ENCODE data around the gene CTDNEP1. TPM values are rescaled to one million over a fixed set of nuclear protein-coding genes. Genes with fewer than 3 reads are reported as not detected.

Gene CTDNEP1
- total RNA-seq, 1 donor from 2014 or later: 141 TPM

- intact Hi-C loops (cut with DNase I): no loop called here
- Histone ChIP-seq H3K27me3 (peaks cover 4% of the 10 kb centered on the region), H3K4me3 (no peak overlapping the region), H3K36me3 (no peaks in the 10 kb centered on the region), H3K27ac (no peak overlapping the region), H3K4me1 (peaks cover 10% of the 10 kb centered on the region), H3K9me3 (no peaks in the 10 kb centered on the region)
- no peak for DNase-seq
- TF ChIP-seq CTCF (IDR thresholded peaks at IDR 0.05): no peak
- ATAC-seq: no peak
Observed at GRCh38 chr17:7266784-7267183, 15.2 kb upstream of the CTDNEP1 start.

GRCh38 chr17:7263801-7264078 is 12.2 kb upstream of the CTDNEP1 start:
- no peak for TF ChIP-seq CTCF (IDR thresholded peaks at IDR 0.05)
- Histone ChIP-seq H3K4me3 (peak overlapping the region; percentile 68), H3K4me1 (peaks cover 24% of the 10 kb centered on the region), H3K27ac (peak overlapping the region; percentile 91), H3K36me3 (peaks cover 3% of the 10 kb centered on the region), H3K9me3 (no peaks in the 10 kb centered on the region), H3K27me3 (peaks cover 4% of the 10 kb centered on the region)
- DNase-seq (no peak), ATAC-seq (no peak)
- intact Hi-C loops (cut with DNase I): no loop called here

- H3K4me3 ChIP-seq: peak overlapping the region; percentile 68
Observed at GRCh38 chr17:7262935-7263800, 11.6 kb upstream of the CTDNEP1 start.

GRCh38 chr17:7262192-7262934 is 10.8 kb upstream of the CTDNEP1 start, which contains the start of gene CLDN7:
CLDN7 (minus strand) TSS chr17:7262478; CDS start chr17:7262043, 435 bp downstream.
- Histone ChIP-seq H3K4me1 (peaks cover 25% of the 10 kb centered on the region), H3K27me3 (peaks cover 4% of the 10 kb centered on the region), H3K9me3 (no peaks in the 10 kb centered on the region), H3K36me3 (peaks cover 17% of the 10 kb centered on the region), H3K27ac (peak within 1 kb of the TSS; percentile 91), H3K4me3 (peak within 1 kb of the TSS; percentile 68)
- ATAC-seq: peak; percentile 80
- DNase-seq: peak; percentile 95
- no peak for TF ChIP-seq CTCF (IDR thresholded peaks at IDR 0.05)
- intact Hi-C loops (cut with DNase I): no loop called here

More at GRCh38 chr17:7262935-7263800, 11.6 kb upstream of the CTDNEP1 start:
- no peaks in the 10 kb centered on the region for H3K9me3 ChIP-seq
- peaks cover 4% of the 10 kb centered on the region for H3K27me3 ChIP-seq
- TF ChIP-seq CTCF (IDR thresholded peaks at IDR 0.05): no peak
- DNase-seq (peak; percentile 88), ATAC-seq (peak; percentile 48)
- H3K27ac ChIP-seq: peak overlapping the region; percentile 91
- H3K4me1 ChIP-seq: peaks cover 25% of the 10 kb centered on the region
- peaks cover 9% of the 10 kb centered on the region for H3K36me3 ChIP-seq
- intact Hi-C loops (cut with DNase I): no loop called here

- Histone ChIP-seq H3K4me1 (peaks cover 25% of the 10 kb centered on the region), H3K9me3 (no peaks in the 10 kb centered on the region), H3K4me3 (peak overlapping the region; percentile 68), H3K36me3 (peaks cover 23% of the 10 kb centered on the region), H3K27ac (peak overlapping the region; percentile 91), H3K27me3 (peaks cover 4% of the 10 kb centered on the region)
- peak; percentile 79 for DNase-seq
- TF ChIP-seq CTCF (IDR thresholded peaks at IDR 0.05): no peak
- ATAC-seq: peak; percentile 21
- intact Hi-C loops (cut with DNase I): no loop called here
Observed at GRCh38 chr17:7261379-7262191, 10.1 kb upstream of the CTDNEP1 start.
